ENCODE results near the gene CABP7. TPM values are rescaled to one million over a fixed set of nuclear protein-coding genes. Genes with fewer than 3 reads are reported as not detected.
A peak's percentile ranks its signal among the peaks of the same experiment; 100 is the strongest.

Gene CABP7
- total and polyA plus RNA-seq, 2 of the 13 experiments (the other 11 are each of a cell fraction or from before 2014, with no cell fraction given) = 0.08 TPM; not detected in 1

GRCh38 chr22:29718949-29719898 lies 579 bp upstream of the CABP7 start:
- CTCF ChIA-PET (ENCODE audit: low intra/inter-chr PET ratio, low total read pairs) = no interaction called here
- intact Hi-C loops (cut with micrococcal nuclease; ENCODE audit: unreplicated experiment) = no loop called here
- TF ChIP-seq TP53 (CRISPR knock-in tag; conservative IDR thresholded peaks at IDR 0.05) (no peak), RFXAP (CRISPR knock-in tag; IDR thresholded peaks at IDR 0.05; ENCODE audit: borderline replicate concordance) (no peak), AGO1 (IDR thresholded peaks at IDR 0.05; ENCODE audit: low read depth, low read length, poor library complexity, severe bottlenecking) (no peak), LCORL (IDR thresholded peaks at IDR 0.05) (no peak), LCORL (CRISPR knock-in tag; IDR thresholded peaks at IDR 0.05) (no peak), ZNF280D (CRISPR knock-in tag; IDR thresholded peaks at IDR 0.05) (no peak), HOMEZ (CRISPR knock-in tag; IDR thresholded peaks at IDR 0.05; ENCODE audit: low read depth) (no peak), NFYB (CRISPR knock-in tag; IDR thresholded peaks at IDR 0.05) (no peak), ZNF839 (CRISPR knock-in tag; IDR thresholded peaks at IDR 0.05; ENCODE audit: borderline replicate concordance) (no peak), ATF7 (IDR thresholded peaks at IDR 0.05) (no peak), ATF7 (CRISPR knock-in tag; IDR thresholded peaks at IDR 0.05) (no peak), KDM1A (CRISPR knock-in tag; IDR thresholded peaks at IDR 0.05) (no peak), PATZ1 (CRISPR knock-in tag; IDR thresholded peaks at IDR 0.05) (no peak), TFAP4 (IDR thresholded peaks at IDR 0.05; ENCODE audit: borderline replicate concordance, low read depth) (no peak), ZNF629 (CRISPR knock-in tag; conservative IDR thresholded peaks at IDR 0.05) (no peak)

More at GRCh38 chr22:29718949-29719898, 579 bp upstream of the CABP7 start:
- POLR2A ChIA-PET = no interaction called here
- WGBS (ENCODE audit: low lambda C conversion rate) = 14% methylated on average over 9 of the region's 24 CpGs
- no peak overlapping the region for H3K4me2 ChIP-seq (ENCODE audit: low read depth, low read length)
- H3K9me3 ChIP-seq (ENCODE audit: low read length) = no peaks in the 10 kb centered on the region
- no TSS peak for BruUV-seq (replicated peaks)
- peak overlapping the region in 1 of 3 experiments; percentile 33; a peak in 1 of 6 replicates for H3K4me3 ChIP-seq (replicated peaks in 1 of 3; ENCODE audit: insufficient read depth in 1 of 3, low read depth in 2 of 3, low read length in 3 of 3)
- no peaks in the 10 kb centered on the region for H3K79me2 ChIP-seq (ENCODE audit: insufficient read depth, low read length)
- FAIRE-seq = no peak
- H3K27ac ChIP-seq (ENCODE audit: extremely low read length, insufficient read depth, low read length) = no peak overlapping the region
- ATAC-seq = no peak
- no peak overlapping the region for H2AFZ ChIP-seq (ENCODE audit: low read length)
- no peak overlapping the region for H3K9ac ChIP-seq (ENCODE audit: insufficient read depth, low read depth, low read length)
- H3K36me3 ChIP-seq (replicated peaks in 1 of 2; ENCODE audit: control insufficient read depth in 1 of 2, insufficient read depth in 2 of 2, low read length in 2 of 2) = no peaks in the 10 kb centered on the region
- no peak for DNase-seq (ENCODE audit: low spot score)
- H3K27me3 ChIP-seq (ENCODE audit: control insufficient read depth in 1 of 2, insufficient read depth in 2 of 2, low read length in 2 of 2) = peaks cover 22 to 68% of the 10 kb centered on the region in 2 experiments
- peaks cover 29% of the 10 kb centered on the region; the same call in 1 of the 2 replicates for H4K20me1 ChIP-seq (ENCODE audit: insufficient read depth, low read length)
- H3K4me1 ChIP-seq (ENCODE audit: insufficient read depth, low read length) = peaks cover 11% of the 10 kb centered on the region; the same call in 1 of the 2 replicates
- in situ Hi-C loops (cut with HindIII; ENCODE audit: extremely low pct_ligation_motif_present, low pct_unique_long_range_greater_than_20kb) = no loop called here
